CD4-positive, alpha-beta T cell treated with Interleukin-2 at 100 ng/mL for 4 hours (primary cell): ENCODE results near the gene DAPL1.

Source experiments
- DNase-seq: peaks from one replicate; pipeline ENCODE4 v3.0.0-alpha.2; 2020; ENCODE audit warnings: low spot score

Gene DAPL1

GRCh38 chr2:158795195-158795924, at the start of gene DAPL1:
Gene DAPL1 (plus strand): TSS chr2:158795317. CDS start chr2:158795373, 56 bp downstream.
- DNase-seq: no peak

GRCh38 chr2:158745866-158746382, 49.2 kb upstream of the DAPL1 start:
- no peak for DNase-seq

GRCh38 chr2:158746488-158746887, 48.6 kb upstream of the DAPL1 start:
- DNase-seq: no peak

- DNase-seq: no peak
Measured at GRCh38 chr2:158747281-158747680, 47.8 kb upstream of the DAPL1 start.

- no peak for DNase-seq
Measured at GRCh38 chr2:158748926-158749590, 46.1 kb upstream of the DAPL1 start.

- no peak for DNase-seq
Measured at GRCh38 chr2:158750458-158751125, 44.5 kb upstream of the DAPL1 start.

- DNase-seq: peak; percentile 52
Measured at GRCh38 chr2:158753641-158754611, 41.2 kb upstream of the DAPL1 start.

GRCh38 chr2:158755310-158756087, 39.6 kb upstream of the DAPL1 start:
- DNase-seq: no peak

- no peak for DNase-seq
Measured at GRCh38 chr2:158756331-158756730, 38.8 kb upstream of the DAPL1 start.

GRCh38 chr2:158756976-158757375, 38.1 kb upstream of the DAPL1 start:
- no peak for DNase-seq

- DNase-seq: no peak
Measured at GRCh38 chr2:158760887-158761286, 34.2 kb upstream of the DAPL1 start.

- DNase-seq: no peak
Measured at GRCh38 chr2:158761621-158762020, 33.5 kb upstream of the DAPL1 start.

GRCh38 chr2:158762336-158762735, 32.8 kb upstream of the DAPL1 start:
- DNase-seq: no peak

GRCh38 chr2:158766524-158766923, 28.6 kb upstream of the DAPL1 start:
- no peak for DNase-seq

- no peak for DNase-seq
Measured at GRCh38 chr2:158772306-158773078, 22.6 kb upstream of the DAPL1 start.

- no peak for DNase-seq
Measured at GRCh38 chr2:158773121-158773520, 22.0 kb upstream of the DAPL1 start.

GRCh38 chr2:158774681-158775080, 20.4 kb upstream of the DAPL1 start:
- DNase-seq: no peak

GRCh38 chr2:158775273-158776027, 19.7 kb upstream of the DAPL1 start:
- DNase-seq: no peak

GRCh38 chr2:158776231-158776630, 18.9 kb upstream of the DAPL1 start:
- no peak for DNase-seq
